ENCODE measurements around the gene CD69. TPM values are rescaled to one million over a fixed set of nuclear protein-coding genes. Genes with fewer than 3 reads are reported as not detected.

The CD69 gene
- total RNA-seq, 2 donors from 2014 or later: 1.7 to 2.6 TPM

- Histone ChIP-seq H3K27me3 (no peaks in the 10 kb centered on the region), H3K4me1 (no peaks in the 10 kb centered on the region), H3K9me3 (peaks cover 0 to 3% of the 10 kb centered on the region in 2 donors), H3K4me3 (no peak overlapping the region), H3K27ac (no peak overlapping the region), H3K36me3 (no peaks in the 10 kb centered on the region)
- DNase-seq (ENCODE audit: low spot score): no peak
- no peak for TF ChIP-seq CTCF (IDR thresholded peaks at IDR 0.05)
These were observed 39.3 kb upstream of the CD69 start for GRCh38 chr12:9799961-9800360.

- Histone ChIP-seq H3K4me3 (no peak overlapping the region), H3K27me3 (no peaks in the 10 kb centered on the region), H3K27ac (no peak overlapping the region), H3K4me1 (no peaks in the 10 kb centered on the region), H3K9me3 (peaks cover 0 to 3% of the 10 kb centered on the region in 2 donors), H3K36me3 (no peaks in the 10 kb centered on the region)
- peak in 1 of 2 donors; percentile 60 for TF ChIP-seq CTCF (IDR thresholded peaks at IDR 0.05)
- no peak for DNase-seq (ENCODE audit: low spot score)
These were observed 37.3 kb upstream of the CD69 start for GRCh38 chr12:9797722-9798619.

- Histone ChIP-seq H3K4me3 (no peak overlapping the region), H3K27ac (no peak overlapping the region), H3K4me1 (no peaks in the 10 kb centered on the region), H3K36me3 (no peaks in the 10 kb centered on the region), H3K9me3 (peaks cover 0 to 3% of the 10 kb centered on the region in 2 donors), H3K27me3 (no peaks in the 10 kb centered on the region)
- DNase-seq (ENCODE audit: low spot score): no peak
- no peak for TF ChIP-seq CTCF (IDR thresholded peaks at IDR 0.05)
These were observed 36.3 kb upstream of the CD69 start for GRCh38 chr12:9796971-9797370.

- H3K36me3 ChIP-seq: no peaks in the 10 kb centered on the region
- no peak for DNase-seq (ENCODE audit: low spot score)
- peaks cover 0 to 3% of the 10 kb centered on the region in 2 donors for H3K9me3 ChIP-seq
- no peak overlapping the region for H3K4me3 ChIP-seq
- TF ChIP-seq CTCF (IDR thresholded peaks at IDR 0.05): no peak
- H3K4me1 ChIP-seq: no peaks in the 10 kb centered on the region
- no peak overlapping the region for H3K27ac ChIP-seq
- H3K27me3 ChIP-seq: no peaks in the 10 kb centered on the region
These were observed 35.6 kb upstream of the CD69 start for GRCh38 chr12:9796346-9796745.

- DNase-seq (ENCODE audit: low spot score): no peak
- Histone ChIP-seq H3K27me3 (no peaks in the 10 kb centered on the region), H3K4me1 (no peaks in the 10 kb centered on the region), H3K4me3 (no peak overlapping the region), H3K27ac (no peak overlapping the region), H3K9me3 (peaks cover 0 to 3% of the 10 kb centered on the region in 2 donors), H3K36me3 (no peaks in the 10 kb centered on the region)
- no peak for TF ChIP-seq CTCF (IDR thresholded peaks at IDR 0.05)
These were observed 35.2 kb upstream of the CD69 start for GRCh38 chr12:9795945-9796344.

All from right atrium auricular region (tissue), 2 donors.